IMR-90 (cell line): ENCODE measurements around the gene TMEM129. TPM values are rescaled to one million over a fixed set of nuclear protein-coding genes. Genes with fewer than 3 reads are reported as not detected.

Source experiments
- ATAC-seq: fragments of 200-7000 bp; cut with Tn5 transposase; 2 replicates; pipeline ENCODE4 v1.9.1; 2020; ENCODE audit warnings: low read depth, mild to moderate bottlenecking, moderate library complexity
- BruUV-seq: library from RNA; stranded (reverse); fragments of 400-500 nt; replicated peaks from 2 replicates; lab custom pipeline; 2021; lab: Mats Ljungman, UMichigan
- CTCF ChIA-PET: fragments of 300-600 bp; formaldehyde crosslinking; extraction: SDS; loops from one replicate; lab custom pipeline; 2021; ENCODE audit warnings: antibody characterized with exemption; lab: Yijun Ruan, JAX
- POLR2A ChIA-PET: fragments of 300-600 bp; sonication (Branson Sonifier 250); formaldehyde crosslinking; loops from one replicate; lab custom pipeline; 2022; ENCODE audit warnings: antibody characterized with exemption; ENCODE audit not compliant: unreplicated experiment; lab: Charles Lee
- DNase-seq: peaks from one replicate; pipeline ENCODE4 v3.0.0; 2013
- H2AFZ ChIP-seq: replicated peaks from 2 replicates; pipeline ENCODE3; 2013; ENCODE audit warnings: low read length, mild to moderate bottlenecking; ENCODE audit not compliant: poor library complexity
- H2AK5ac ChIP-seq: 2 replicates; pipeline ENCODE4 v1.6.1; 2013; ENCODE audit warnings: low read depth, low read length, inconsistent platforms
- H2AK9ac ChIP-seq: replicated peaks from 2 replicates; pipeline ENCODE3; 2013; ENCODE audit warnings: mild to moderate bottlenecking, low read depth, low read length, moderate library complexity; ENCODE audit not compliant: poor library complexity
- H2BK120ac ChIP-seq: 2 replicates; pipeline ENCODE4 v1.6.1; 2013; ENCODE audit warnings: low read depth, low read length, inconsistent platforms
- H2BK15ac ChIP-seq: 3 replicates; pipeline ENCODE4 v1.6.1; 2013; ENCODE audit warnings: low read depth, low read length, inconsistent platforms
- H2BK20ac ChIP-seq: 2 replicates; pipeline ENCODE4 v1.6.1; 2013; ENCODE audit warnings: low read depth, mild to moderate bottlenecking, inconsistent platforms, low read length, moderate library complexity
- H2BK5ac ChIP-seq: 2 replicates; pipeline ENCODE4 v1.6.1; 2013; ENCODE audit warnings: mild to moderate bottlenecking, low read depth, low read length, inconsistent platforms; ENCODE audit not compliant: poor library complexity, severe bottlenecking
- H3K14ac ChIP-seq: replicated peaks from 2 replicates; pipeline ENCODE4 v1.6.1; 2013; ENCODE audit warnings: low read depth, low read length, inconsistent platforms
- H3K18ac ChIP-seq: 2 replicates; pipeline ENCODE4 v1.6.1; 2013; ENCODE audit warnings: low read depth, low read length, control low read depth
- H3K23ac ChIP-seq: 2 replicates; pipeline ENCODE4 v1.6.1; 2013; ENCODE audit warnings: low read depth, low read length, inconsistent platforms
- H3K27ac ChIP-seq: 2 replicates; pipeline ENCODE4 v1.5.1; 2013; ENCODE audit warnings: mild to moderate bottlenecking, control low read depth, low read length; ENCODE audit not compliant: insufficient read depth
- H3K27me3 ChIP-seq: 2 replicates; pipeline ENCODE4 v1.6.1; 2013; ENCODE audit warnings: low read length; ENCODE audit not compliant: control insufficient read depth, insufficient read depth
- H3K36me3 ChIP-seq: 2 replicates; pipeline ENCODE4 v1.6.1; 2013; ENCODE audit warnings: low read length, mixed read lengths; ENCODE audit not compliant: control insufficient read depth, insufficient read depth
- H3K4ac ChIP-seq: 2 replicates; pipeline ENCODE4 v1.6.1; 2013; ENCODE audit warnings: low read depth, low read length, inconsistent platforms
- H3K4me1 ChIP-seq: 2 replicates; pipeline ENCODE4 v1.6.1; 2013; ENCODE audit warnings: low read length, mixed read lengths; ENCODE audit not compliant: control insufficient read depth, insufficient read depth
- H3K4me2 ChIP-seq: 2 replicates; pipeline ENCODE4 v1.6.1; 2013; ENCODE audit warnings: low read depth, mild to moderate bottlenecking, control low read depth, low read length, moderate library complexity
- H3K4me3 ChIP-seq: 2 replicates; pipeline ENCODE4 v1.5.1; 2013; ENCODE audit warnings: low read depth, mild to moderate bottlenecking, control low read depth, low read length, moderate library complexity; ENCODE audit not compliant: insufficient read depth
- H3K56ac ChIP-seq: 2 replicates; pipeline ENCODE4 v1.6.1; 2013; ENCODE audit warnings: low read length, inconsistent platforms; ENCODE audit not compliant: insufficient read depth; ENCODE audit errors: extremely low read depth
- H3K79me1 ChIP-seq, 2 experiments: 2 replicates each; pipeline ENCODE4 v1.6.1; 2013; ENCODE audit warnings: low read length in 2 of 2, inconsistent platforms in 1 of 2, low read depth in 1 of 2
- H3K9ac ChIP-seq: 2 replicates; pipeline ENCODE4 v1.6.1; 2013; ENCODE audit warnings: low read depth, low read length, control low read depth
- H3K9me1 ChIP-seq: 2 replicates; pipeline ENCODE4 v1.6.1; 2013; ENCODE audit warnings: low read length, inconsistent platforms; ENCODE audit not compliant: insufficient read depth
- H3K9me3 ChIP-seq: 2 replicates; pipeline ENCODE4 v1.6.1; 2013; ENCODE audit warnings: low read length; ENCODE audit not compliant: control insufficient read depth, insufficient read depth
- H4K20me1 ChIP-seq: 2 replicates; pipeline ENCODE4 v1.6.1; 2013; ENCODE audit warnings: low read length, inconsistent platforms; ENCODE audit not compliant: insufficient read depth
- H4K5ac ChIP-seq: 2 replicates; pipeline ENCODE4 v1.6.1; 2013; ENCODE audit warnings: mild to moderate bottlenecking, low read depth, low read length, control low read depth
- H4K8ac ChIP-seq, 2 experiments: 2 replicates each; pipeline ENCODE4 v1.6.1; 2013; ENCODE audit warnings: low read depth in 2 of 2, low read length in 2 of 2, control low read depth in 1 of 2, inconsistent platforms in 1 of 2
- H4K91ac ChIP-seq: 2 replicates; pipeline ENCODE4 v1.6.1; 2013; ENCODE audit warnings: low read depth, low read length, inconsistent platforms; ENCODE audit not compliant: insufficient read depth
- BHLHE40 ChIP-seq: fragments of 150-350 bp; IDR thresholded peaks from 2 replicates; pipeline ENCODE4 v1.6.1; 2016; ENCODE audit warnings: mild to moderate bottlenecking, low read depth, low read length
- CEBPB ChIP-seq: IDR thresholded peaks from 2 replicates; pipeline ENCODE4 v1.6.1; 2012; ENCODE audit warnings: low read depth, low read length, improper control_type of control experiment
- CHD1 ChIP-seq: IDR thresholded peaks from 2 replicates; pipeline ENCODE4 v1.6.1; 2012; ENCODE audit warnings: low read depth, low read length, improper control_type of control experiment
- FOS ChIP-seq: fragments of 150-350 bp; IDR thresholded peaks from 2 replicates; pipeline ENCODE4 v1.6.1; 2016; ENCODE audit warnings: low read depth, low read length
- MAFK ChIP-seq: IDR thresholded peaks from 2 replicates; pipeline ENCODE4 v1.6.1; 2012; ENCODE audit warnings: low read depth, low read length, improper control_type of control experiment
- MXI1 ChIP-seq: IDR thresholded peaks from 2 replicates; pipeline ENCODE4 v1.6.1; 2012; ENCODE audit warnings: low read depth, mild to moderate bottlenecking, low read length, moderate library complexity, borderline replicate concordance
- NFE2L2 ChIP-seq: fragments of 150-350 bp; IDR thresholded peaks from 2 replicates; pipeline ENCODE4 v1.6.1; 2016; ENCODE audit warnings: low read depth, mild to moderate bottlenecking, low read length
- POLR2A ChIP-seq: IDR thresholded peaks from 2 replicates; pipeline ENCODE4 v1.6.1; 2012; ENCODE audit warnings: mild to moderate bottlenecking, low read depth, low read length
- RAD21 ChIP-seq: IDR thresholded peaks from 2 replicates; pipeline ENCODE4 v1.6.1; 2012; ENCODE audit warnings: low read length, improper control_type of control experiment
- RCOR1 ChIP-seq: IDR thresholded peaks from 2 replicates; pipeline ENCODE4 v1.6.1; 2012; ENCODE audit warnings: mild to moderate bottlenecking, low read length, improper control_type of control experiment; ENCODE audit not compliant: insufficient replicate concordance
- WGBS, 2 experiments: methylation state at CpG; one replicate each; pipeline versions ENCODE4 v1.1.5 to v1.1.7; 2013; ENCODE audit warnings: missing lambda C conversion rate in 2 of 2; ENCODE audit not compliant: insufficient read length in 1 of 2; ENCODE audit errors: extremely low coverage in 2 of 2; 5-methylcytosine and 5-hydroxymethylcytosine counted together
- dilution Hi-C: fragments of 300-500 bp; cut with HindIII; formaldehyde crosslinking; loops from one replicate; pipeline ENCODE4 v1.14.3; 2018; ENCODE audit warnings: low sequenced_read_pairs; ENCODE audit not compliant: unreplicated experiment
- in situ Hi-C: fragments of 300-500 bp; cut with MboI; formaldehyde crosslinking; loops from 3 replicates; pipeline ENCODE4 v1.14.3; 2019; ENCODE audit warnings: low sequenced_read_pairs, inconsistent platforms, mixed read lengths
- intact Hi-C: fragments of 100-400 bp; cut with micrococcal nuclease; formaldehyde crosslinking; loops from 2 replicates; pipeline ENCODE4 v1.10.0; 2022
- polyA plus RNA-seq, 3 experiments: library from polyadenylated mRNA; depleted of rRNA; stranded (reverse); fragments of >200 nt; gene quantifications; 2 replicates each; pipeline ENCODE4 v1.2.3, GENCODE V29; 2012; ENCODE audit warnings: low replicate concordance in 1 of 3
- total RNA-seq: library from RNA; depleted of rRNA; stranded (reverse); fragments of >200 nt; gene quantifications from 2 replicates; pipeline ENCODE4 v1.2.3, GENCODE V29; 2012
- TF ChIP-seq, protein P1 (sequence below): conservative IDR thresholded peaks from 2 replicates; pipeline ENCODE4 v1.5.1; 2012; ENCODE audit warnings: mild to moderate bottlenecking, low read depth, low read length, improper control_type of control experiment
- TF ChIP-seq, protein P2 (sequence below): fragments of 150-350 bp; IDR thresholded peaks from 2 replicates; pipeline ENCODE4 v1.6.1; 2016; ENCODE audit warnings: low read depth, mild to moderate bottlenecking, low read length, moderate library complexity, borderline replicate concordance
- TF ChIP-seq, protein P3 (sequence below): fragments of 150-350 bp; IDR thresholded peaks from 2 replicates; pipeline ENCODE4 v1.6.1; 2017; ENCODE audit warnings: mild to moderate bottlenecking, antibody characterized with exemption, low read length, low read depth

TMEM129 gene
- total and polyA plus RNA-seq, 2 of the 4 experiments (the other 2 are of a cell fraction) = 6.6 to 26.6 TPM

DNA sequence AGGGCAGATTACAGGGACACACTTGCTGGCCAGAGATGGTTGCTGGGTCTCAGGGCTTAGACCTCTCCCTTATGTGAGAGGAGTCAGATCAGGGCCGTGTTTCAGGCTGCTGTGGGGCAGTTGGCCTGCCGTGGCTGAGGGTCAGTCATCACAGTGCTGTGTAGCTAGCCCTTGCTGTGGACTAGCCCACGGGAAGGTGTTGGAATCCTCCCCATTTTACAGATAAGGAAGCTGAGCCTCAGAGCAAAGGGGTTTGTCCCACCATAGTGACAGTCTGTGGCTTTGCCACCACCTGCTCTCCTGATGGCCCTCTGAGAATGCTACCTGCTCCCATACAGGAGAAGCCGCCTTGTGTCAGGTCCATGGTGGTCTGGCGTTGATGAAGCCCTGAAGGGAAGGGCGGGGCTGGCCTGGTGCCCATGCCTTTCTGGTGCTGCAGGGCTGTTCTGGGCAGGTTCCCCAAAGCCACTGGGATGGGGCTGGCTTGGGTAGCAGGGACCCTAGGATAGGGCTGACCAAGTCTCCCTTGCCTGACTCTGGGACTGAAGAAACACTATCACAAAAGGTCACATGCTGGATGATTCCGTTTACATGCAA lies 34.6 kb downstream of the TMEM129 start:
- H3K9me3 ChIP-seq = no peaks in the 10 kb centered on the region

More for the DNA sequence above, 34.6 kb downstream of the TMEM129 start:
- no peak overlapping the region for H4K8ac ChIP-seq
- POLR2A ChIA-PET = no interaction called here
- no peak overlapping the region for H2AFZ ChIP-seq
- ATAC-seq = no peak
- H4K5ac ChIP-seq = no peak overlapping the region
- H3K79me1 ChIP-seq = peaks cover 0 to 15% of the 10 kb centered on the region in 2 experiments; a peak in 3 of 4 replicates
- DNase-seq = no peak
- 86% methylated on average over 2 of the region's 7 CpGs; no CpG with 5 or more reads in 1 of the 2 experiments for WGBS, 2 experiments
- H3K18ac ChIP-seq = no peak overlapping the region
- in situ Hi-C loops = no loop called here
- no peak overlapping the region for H2BK20ac ChIP-seq
- H2BK120ac ChIP-seq = no peak overlapping the region
- H3K9me1 ChIP-seq = peaks cover 4% of the 10 kb centered on the region; the same call in 1 of the 2 replicates
- dilution Hi-C loops = no loop called here
- no peak overlapping the region for H2BK15ac ChIP-seq
- no peak overlapping the region for H3K4me2 ChIP-seq
- TF ChIP-seq, protein P1, sequence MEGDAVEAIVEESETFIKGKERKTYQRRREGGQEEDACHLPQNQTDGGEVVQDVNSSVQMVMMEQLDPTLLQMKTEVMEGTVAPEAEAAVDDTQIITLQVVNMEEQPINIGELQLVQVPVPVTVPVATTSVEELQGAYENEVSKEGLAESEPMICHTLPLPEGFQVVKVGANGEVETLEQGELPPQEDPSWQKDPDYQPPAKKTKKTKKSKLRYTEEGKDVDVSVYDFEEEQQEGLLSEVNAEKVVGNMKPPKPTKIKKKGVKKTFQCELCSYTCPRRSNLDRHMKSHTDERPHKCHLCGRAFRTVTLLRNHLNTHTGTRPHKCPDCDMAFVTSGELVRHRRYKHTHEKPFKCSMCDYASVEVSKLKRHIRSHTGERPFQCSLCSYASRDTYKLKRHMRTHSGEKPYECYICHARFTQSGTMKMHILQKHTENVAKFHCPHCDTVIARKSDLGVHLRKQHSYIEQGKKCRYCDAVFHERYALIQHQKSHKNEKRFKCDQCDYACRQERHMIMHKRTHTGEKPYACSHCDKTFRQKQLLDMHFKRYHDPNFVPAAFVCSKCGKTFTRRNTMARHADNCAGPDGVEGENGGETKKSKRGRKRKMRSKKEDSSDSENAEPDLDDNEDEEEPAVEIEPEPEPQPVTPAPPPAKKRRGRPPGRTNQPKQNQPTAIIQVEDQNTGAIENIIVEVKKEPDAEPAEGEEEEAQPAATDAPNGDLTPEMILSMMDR = no peak
- TF ChIP-seq RCOR1 (no peak), MXI1 (no peak), POLR2A (no peak), RAD21 (no peak), MAFK (no peak), BHLHE40 (no peak), CHD1 (no peak), FOS (no peak), NFE2L2 (no peak), CEBPB (no peak)
- TF ChIP-seq, protein P2, sequence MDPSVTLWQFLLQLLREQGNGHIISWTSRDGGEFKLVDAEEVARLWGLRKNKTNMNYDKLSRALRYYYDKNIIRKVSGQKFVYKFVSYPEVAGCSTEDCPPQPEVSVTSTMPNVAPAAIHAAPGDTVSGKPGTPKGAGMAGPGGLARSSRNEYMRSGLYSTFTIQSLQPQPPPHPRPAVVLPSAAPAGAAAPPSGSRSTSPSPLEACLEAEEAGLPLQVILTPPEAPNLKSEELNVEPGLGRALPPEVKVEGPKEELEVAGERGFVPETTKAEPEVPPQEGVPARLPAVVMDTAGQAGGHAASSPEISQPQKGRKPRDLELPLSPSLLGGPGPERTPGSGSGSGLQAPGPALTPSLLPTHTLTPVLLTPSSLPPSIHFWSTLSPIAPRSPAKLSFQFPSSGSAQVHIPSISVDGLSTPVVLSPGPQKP = no peak
- TF ChIP-seq, protein P3, sequence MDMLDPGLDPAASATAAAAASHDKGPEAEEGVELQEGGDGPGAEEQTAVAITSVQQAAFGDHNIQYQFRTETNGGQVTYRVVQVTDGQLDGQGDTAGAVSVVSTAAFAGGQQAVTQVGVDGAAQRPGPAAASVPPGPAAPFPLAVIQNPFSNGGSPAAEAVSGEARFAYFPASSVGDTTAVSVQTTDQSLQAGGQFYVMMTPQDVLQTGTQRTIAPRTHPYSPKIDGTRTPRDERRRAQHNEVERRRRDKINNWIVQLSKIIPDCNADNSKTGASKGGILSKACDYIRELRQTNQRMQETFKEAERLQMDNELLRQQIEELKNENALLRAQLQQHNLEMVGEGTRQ = no peak
- no peak overlapping the region for H2BK5ac ChIP-seq
- no peak overlapping the region for H3K4me3 ChIP-seq
- peaks cover 10% of the 10 kb centered on the region for H4K20me1 ChIP-seq
- no peak overlapping the region for H3K56ac ChIP-seq
- H3K36me3 ChIP-seq = peaks cover 9% of the 10 kb centered on the region
- CTCF ChIA-PET = no interaction called here
- no peak overlapping the region for H3K9ac ChIP-seq
- H3K14ac ChIP-seq = no peak overlapping the region
- no TSS peak for BruUV-seq
- H2AK9ac ChIP-seq = peak overlapping the region; percentile 79
- H4K91ac ChIP-seq = no peak overlapping the region
- no peak overlapping the region; the same call in 1 of the 2 replicates for H2AK5ac ChIP-seq
- peaks cover 6% of the 10 kb centered on the region; the same call in 1 of the 2 replicates for H3K4me1 ChIP-seq
- H3K23ac ChIP-seq = no peak overlapping the region
- no peaks in the 10 kb centered on the region for H3K27me3 ChIP-seq
- intact Hi-C loops = no loop called here
- no peak overlapping the region for H3K27ac ChIP-seq
- H3K4ac ChIP-seq = no peak overlapping the region
